GM18519 (cell line): Measurements from ENCODE around the gene CD99.

Experiments
- ATAC-seq: cut with Tn5 transposase; IDR thresholded peaks from one replicate; pipeline ENCODE4 v1.9.1; 2021; ENCODE audit warnings: mild to moderate bottlenecking, moderate library complexity; ENCODE audit not compliant: unreplicated experiment, low FRiP score

CD99 gene

GRCh38 chrX:2690856-2691542, at the start of gene CD99:
Gene CD99, plus strand, starts transcription at chrX:2691295. Its CDS starts 66 bp downstream, at chrX:2691361.
- ATAC-seq: peak; percentile 78

GRCh38 chrX:2642146-2642545, 48.9 kb upstream of the CD99 start:
- ATAC-seq: no peak

- ATAC-seq: no peak
These were observed 48.3 kb upstream of the CD99 start for GRCh38 chrX:2642791-2643190.

GRCh38 chrX:2643880-2644279, 47.2 kb upstream of the CD99 start:
- no peak for ATAC-seq

- no peak for ATAC-seq
These were observed 45.5 kb upstream of the CD99 start for GRCh38 chrX:2645563-2645962.

- ATAC-seq: no peak
These were observed 43.5 kb upstream of the CD99 start for GRCh38 chrX:2647627-2648026.

- ATAC-seq: no peak
These were observed 41.1 kb upstream of the CD99 start for GRCh38 chrX:2650037-2650436.

GRCh38 chrX:2650865-2651264, 40.2 kb upstream of the CD99 start:
- no peak for ATAC-seq

GRCh38 chrX:2652106-2652505, 39.0 kb upstream of the CD99 start:
- no peak for ATAC-seq

GRCh38 chrX:2654436-2655340, 36.4 kb upstream of the CD99 start:
- no peak for ATAC-seq

- ATAC-seq: no peak
These were observed 34.7 kb upstream of the CD99 start for GRCh38 chrX:2656257-2656836.

- ATAC-seq: no peak
These were observed 33.5 kb upstream of the CD99 start for GRCh38 chrX:2657532-2658113.

GRCh38 chrX:2658585-2659292, 32.4 kb upstream of the CD99 start:
- ATAC-seq: no peak

- no peak for ATAC-seq
These were observed 28.5 kb upstream of the CD99 start for GRCh38 chrX:2662586-2662985.

- no peak for ATAC-seq
These were observed 26.6 kb upstream of the CD99 start for GRCh38 chrX:2664502-2664901.

GRCh38 chrX:2665387-2666304, 25.4 kb upstream of the CD99 start:
- no peak for ATAC-seq

- no peak for ATAC-seq
These were observed 24.6 kb upstream of the CD99 start for GRCh38 chrX:2666491-2666890.

- ATAC-seq: no peak
These were observed 20.1 kb upstream of the CD99 start for GRCh38 chrX:2670978-2671377.

- ATAC-seq: no peak
These were observed 19.0 kb upstream of the CD99 start for GRCh38 chrX:2672084-2672483.
